A673 (cell line): ENCODE measurements around the gene DIPK1A. TPM values are rescaled to one million over a fixed set of nuclear protein-coding genes. Genes with fewer than 3 reads are reported as not detected.

Experiments
- BruUV-seq: library from RNA; stranded (reverse); fragments of 400-500 nt; replicated peaks from 2 replicates; lab custom pipeline; 2021; lab: Mats Ljungman, UMichigan
- CTCF ChIA-PET: fragments of 300-600 bp; sonication (Branson Sonifier 250); formaldehyde crosslinking; loops from one replicate; lab custom pipeline; 2022; ENCODE audit warnings: antibody characterized with exemption; lab: Charles Lee
- POLR2A ChIA-PET: fragments of 300-600 bp; sonication (Branson Sonifier 250); formaldehyde crosslinking; loops from one replicate; lab custom pipeline; 2022; ENCODE audit warnings: antibody characterized with exemption; ENCODE audit not compliant: low non-redundant PET; lab: Charles Lee
- DNase-seq: peaks from one replicate; pipeline ENCODE4 v3.0.0-alpha.2; 2015; ENCODE audit warnings: low spot score
- H3K27ac ChIP-seq: fragments of 200-600 bp; sonication (generic); 2 replicates; pipeline ENCODE4 v1.5.1; 2016; ENCODE audit warnings: mixed run types, low read depth, mild to moderate bottlenecking, mixed read lengths, antibody characterized with exemption, low read length; ENCODE audit not compliant: poor library complexity, severe bottlenecking
- H3K27me3 ChIP-seq: fragments of 200-600 bp; sonication (generic); replicated peaks from 2 replicates; pipeline ENCODE4 v1.6.1; 2017; ENCODE audit warnings: mixed run types, low read depth, mild to moderate bottlenecking, mixed read lengths, antibody characterized with exemption, low read length; ENCODE audit not compliant: insufficient read depth, poor library complexity
- H3K36me3 ChIP-seq: fragments of 200-600 bp; sonication (generic); 2 replicates; pipeline ENCODE4 v1.6.1; 2016; ENCODE audit warnings: mixed run types, mild to moderate bottlenecking, mixed read lengths, antibody characterized with exemption, low read length; ENCODE audit not compliant: insufficient read depth, poor library complexity, severe bottlenecking
- H3K4me1 ChIP-seq: fragments of 200-600 bp; sonication (generic); 2 replicates; pipeline ENCODE4 v1.6.1; 2017; ENCODE audit warnings: mixed run types, mild to moderate bottlenecking, mixed read lengths, antibody characterized with exemption, low read length; ENCODE audit not compliant: insufficient read depth, poor library complexity, severe bottlenecking
- H3K4me3 ChIP-seq: fragments of 200-600 bp; sonication (generic); 2 replicates; pipeline ENCODE4 v1.5.1; 2016; ENCODE audit warnings: low read depth, mixed run types, mild to moderate bottlenecking, mixed read lengths, low read length; ENCODE audit not compliant: poor library complexity, severe bottlenecking
- H3K9me3 ChIP-seq: fragments of 200-600 bp; sonication (generic); 2 replicates; pipeline ENCODE4 v1.6.1; 2016; ENCODE audit warnings: mixed run types, low read depth, mild to moderate bottlenecking, mixed read lengths, antibody characterized with exemption, low read length; ENCODE audit not compliant: poor library complexity, severe bottlenecking
- CTCF ChIP-seq: fragments of 300-800, 200-600 bp; sonication (generic); conservative IDR thresholded peaks from 2 replicates; pipeline ENCODE4 v1.5.1; 2017; ENCODE audit warnings: low read depth, mild to moderate bottlenecking, antibody characterized with exemption, low read length, moderate library complexity, mixed read lengths
- EZH2 ChIP-seq: fragments of 200-600 bp; sonication (generic); IDR thresholded peaks from 2 replicates; pipeline ENCODE4 v1.6.1; 2017; ENCODE audit warnings: borderline replicate concordance, low read depth, mild to moderate bottlenecking, mixed read lengths, antibody characterized with exemption, low read length; ENCODE audit not compliant: poor library complexity, severe bottlenecking
- intact Hi-C: fragments of 100-400 bp; cut with micrococcal nuclease; formaldehyde crosslinking; loops from one replicate; pipeline ENCODE4 v1.10.0; 2022; ENCODE audit not compliant: unreplicated experiment
- total RNA-seq: library from RNA; stranded (reverse); gene quantifications from 2 replicates; pipeline ENCODE4 v1.2.3, GENCODE V29; 2021

Gene DIPK1A
- total RNA-seq, 1 experiment from 2014 or later, result 10.9 TPM

GRCh38 chr1:92933459-92933858 lies 27.8 kb downstream of the DIPK1A start:
- BruUV-seq, result no TSS peak
- Histone ChIP-seq H3K4me1 (peaks cover 39% of the 10 kb centered on the region), H3K36me3 (no peaks in the 10 kb centered on the region), H3K4me3 (no peak overlapping the region), H3K27me3 (no peaks in the 10 kb centered on the region), H3K9me3 (no peaks in the 10 kb centered on the region), H3K27ac (peak overlapping the region; percentile 3)
- intact Hi-C loops, result no loop called here
- DNase-seq, result no peak
- ChIA-PET POLR2A (no interaction called here), CTCF (no interaction called here)
- TF ChIP-seq EZH2, result no peak
- no peak for TF ChIP-seq CTCF

- POLR2A ChIA-PET, result no interaction called here
- CTCF ChIA-PET, result no interaction called here
- Histone ChIP-seq H3K36me3 (no peaks in the 10 kb centered on the region), H3K27me3 (no peaks in the 10 kb centered on the region), H3K27ac (no peak overlapping the region), H3K4me1 (peaks cover 35% of the 10 kb centered on the region), H3K9me3 (no peaks in the 10 kb centered on the region), H3K4me3 (no peak overlapping the region)
- BruUV-seq, result no TSS peak
- DNase-seq, result no peak
- intact Hi-C loops, result no loop called here
- TF ChIP-seq EZH2, result no peak
- TF ChIP-seq CTCF, result no peak
These were observed 29.6 kb downstream of the DIPK1A start for GRCh38 chr1:92931691-92932090.

- Histone ChIP-seq H3K9me3 (no peaks in the 10 kb centered on the region), H3K36me3 (no peaks in the 10 kb centered on the region), H3K27ac (no peak overlapping the region), H3K27me3 (no peaks in the 10 kb centered on the region), H3K4me3 (no peak overlapping the region), H3K4me1 (peaks cover 18% of the 10 kb centered on the region)
- intact Hi-C loops, result no loop called here
- CTCF ChIA-PET, result no interaction called here
- TF ChIP-seq EZH2, result no peak
- no peak for TF ChIP-seq CTCF
- POLR2A ChIA-PET, result no interaction called here
- DNase-seq, result no peak
- BruUV-seq, result no TSS peak
These were observed 31.8 kb downstream of the DIPK1A start for GRCh38 chr1:92929461-92929860.
